Spleen (tissue), 7 donors: Measurements from ENCODE around the gene KMO.

Experiments
- POLR2A ChIP-seq, 3 donors: fragments of 450-650 bp; IDR thresholded peaks; one replicate each; pipeline ENCODE4 v1.5.1; 2017; ENCODE audit warnings: antibody characterized with exemption in 3 of 3, mild to moderate bottlenecking in 1 of 3
- POLR2AphosphoS5 ChIP-seq, 3 donors: sonication (generic); formaldehyde crosslinking; IDR thresholded peaks; one replicate each; pipeline ENCODE4 v1.5.1; 2017; ENCODE audit warnings: antibody characterized with exemption in 3 of 3
- TF ChIP-seq, protein P1 (sequence below), 11 experiments: fragments of 200-600 bp in 7 of 11; fragments of 450-650 bp in 4 of 11; sonication (generic) in 4 of 11; IDR thresholded peaks in 8 of 11; conservative IDR thresholded peaks in 3 of 11; 1 replicate in 7 of 11; 2 replicates in 4 of 11; pipeline versions ENCODE4 v1.4.0 to v1.8.0; 2016 to 2021; ENCODE audit warnings: antibody characterized with exemption in 11 of 11, inconsistent platforms in 4 of 11, mild to moderate bottlenecking in 1 of 11
- donor health status: DM: no; HTN: no; CAD: no; lungs with moderate emphysema.
- donor health status: DM: no; HTN: no; CAD: no.
- donor health status: DM: no; HTN: no; CAD: no.

DNA sequence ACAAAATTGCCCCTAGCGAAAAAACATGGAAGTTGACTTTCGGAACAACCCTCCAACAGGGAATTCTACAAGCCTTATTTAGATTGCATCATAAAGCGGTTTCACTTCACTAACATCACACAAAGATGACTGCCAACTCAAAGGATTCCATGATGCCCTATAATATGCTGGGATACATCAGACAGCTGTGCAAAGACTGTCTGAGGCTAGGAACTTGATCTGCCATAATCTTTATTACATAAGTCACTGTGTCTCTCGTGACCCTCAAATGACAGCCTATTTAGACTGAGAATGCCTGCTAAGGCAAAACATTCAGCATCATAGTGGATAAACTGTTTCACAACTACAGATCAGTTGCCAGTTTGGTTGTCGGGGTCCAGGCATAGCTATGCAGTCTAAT is 36.4 kb upstream of the KMO start:
- TF ChIP-seq, protein P1, sequence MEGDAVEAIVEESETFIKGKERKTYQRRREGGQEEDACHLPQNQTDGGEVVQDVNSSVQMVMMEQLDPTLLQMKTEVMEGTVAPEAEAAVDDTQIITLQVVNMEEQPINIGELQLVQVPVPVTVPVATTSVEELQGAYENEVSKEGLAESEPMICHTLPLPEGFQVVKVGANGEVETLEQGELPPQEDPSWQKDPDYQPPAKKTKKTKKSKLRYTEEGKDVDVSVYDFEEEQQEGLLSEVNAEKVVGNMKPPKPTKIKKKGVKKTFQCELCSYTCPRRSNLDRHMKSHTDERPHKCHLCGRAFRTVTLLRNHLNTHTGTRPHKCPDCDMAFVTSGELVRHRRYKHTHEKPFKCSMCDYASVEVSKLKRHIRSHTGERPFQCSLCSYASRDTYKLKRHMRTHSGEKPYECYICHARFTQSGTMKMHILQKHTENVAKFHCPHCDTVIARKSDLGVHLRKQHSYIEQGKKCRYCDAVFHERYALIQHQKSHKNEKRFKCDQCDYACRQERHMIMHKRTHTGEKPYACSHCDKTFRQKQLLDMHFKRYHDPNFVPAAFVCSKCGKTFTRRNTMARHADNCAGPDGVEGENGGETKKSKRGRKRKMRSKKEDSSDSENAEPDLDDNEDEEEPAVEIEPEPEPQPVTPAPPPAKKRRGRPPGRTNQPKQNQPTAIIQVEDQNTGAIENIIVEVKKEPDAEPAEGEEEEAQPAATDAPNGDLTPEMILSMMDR (IDR thresholded peaks at IDR 0.05 in 8 of 11, conservative IDR thresholded peaks at IDR 0.05 in 3 of 11): no peak
- TF ChIP-seq POLR2AphosphoS5 (IDR thresholded peaks at IDR 0.05): no peak
- no peak for TF ChIP-seq POLR2A (IDR thresholded peaks at IDR 0.05)
